ENCODE data around the gene HSPA12A. TPM values are rescaled to one million over a fixed set of nuclear protein-coding genes. Genes with fewer than 3 reads are reported as not detected.

HSPA12A gene
- polyA plus RNA-seq, 1 experiment: 20.5 TPM

DNA sequence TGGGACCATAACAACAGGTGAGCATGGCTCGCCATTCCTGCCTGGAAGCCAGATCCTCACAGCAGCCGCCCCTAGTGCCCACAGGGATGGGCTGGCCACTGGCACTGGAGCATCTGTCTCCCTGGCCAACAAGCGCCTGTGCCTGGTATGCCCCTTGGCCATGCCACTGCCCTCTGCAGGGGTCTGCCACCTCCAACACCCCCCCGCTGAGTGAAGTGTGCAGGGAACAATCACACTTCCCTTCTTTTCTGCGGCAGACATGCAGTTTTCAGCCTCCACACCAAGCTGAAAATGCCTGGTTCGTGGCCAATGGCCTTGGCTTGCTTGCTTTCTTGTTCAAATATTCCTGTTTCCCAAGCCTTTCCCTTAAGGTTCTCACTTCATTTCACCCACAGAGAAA is 50.7 kb downstream of the HSPA12A start:
- CTCF ChIA-PET: interaction anchor here (1.2 to 17.5 kb wide), 5 partner anchors 9 to 97 kb away, joined by 3 to 426 read pairs (median 5); no protein-coding TSS in a partner anchor
- TF ChIP-seq CTCF (IDR thresholded peaks at IDR 0.05; ENCODE audit: low read depth, low read length): no peak
- no peak for DNase-seq (ENCODE audit: low read depth, low spot score)
- POLR2A ChIA-PET: interaction anchor here (0.9 kb wide), 1 partner anchor 51 kb away, joined by 3 read pairs; the partner anchor contains the start of gene HSPA12A
- Histone ChIP-seq H3K27ac (ENCODE audit: low read depth, low read length) (no peak overlapping the region), H3K4me3 (ENCODE audit: low read depth, low read length) (no peak overlapping the region), H3K27me3 (ENCODE audit: control insufficient read depth, insufficient read depth, low read length) (no peaks in the 10 kb centered on the region), H3K9me3 (ENCODE audit: control insufficient read depth, insufficient read depth, low read length) (no peaks in the 10 kb centered on the region)

DNA sequence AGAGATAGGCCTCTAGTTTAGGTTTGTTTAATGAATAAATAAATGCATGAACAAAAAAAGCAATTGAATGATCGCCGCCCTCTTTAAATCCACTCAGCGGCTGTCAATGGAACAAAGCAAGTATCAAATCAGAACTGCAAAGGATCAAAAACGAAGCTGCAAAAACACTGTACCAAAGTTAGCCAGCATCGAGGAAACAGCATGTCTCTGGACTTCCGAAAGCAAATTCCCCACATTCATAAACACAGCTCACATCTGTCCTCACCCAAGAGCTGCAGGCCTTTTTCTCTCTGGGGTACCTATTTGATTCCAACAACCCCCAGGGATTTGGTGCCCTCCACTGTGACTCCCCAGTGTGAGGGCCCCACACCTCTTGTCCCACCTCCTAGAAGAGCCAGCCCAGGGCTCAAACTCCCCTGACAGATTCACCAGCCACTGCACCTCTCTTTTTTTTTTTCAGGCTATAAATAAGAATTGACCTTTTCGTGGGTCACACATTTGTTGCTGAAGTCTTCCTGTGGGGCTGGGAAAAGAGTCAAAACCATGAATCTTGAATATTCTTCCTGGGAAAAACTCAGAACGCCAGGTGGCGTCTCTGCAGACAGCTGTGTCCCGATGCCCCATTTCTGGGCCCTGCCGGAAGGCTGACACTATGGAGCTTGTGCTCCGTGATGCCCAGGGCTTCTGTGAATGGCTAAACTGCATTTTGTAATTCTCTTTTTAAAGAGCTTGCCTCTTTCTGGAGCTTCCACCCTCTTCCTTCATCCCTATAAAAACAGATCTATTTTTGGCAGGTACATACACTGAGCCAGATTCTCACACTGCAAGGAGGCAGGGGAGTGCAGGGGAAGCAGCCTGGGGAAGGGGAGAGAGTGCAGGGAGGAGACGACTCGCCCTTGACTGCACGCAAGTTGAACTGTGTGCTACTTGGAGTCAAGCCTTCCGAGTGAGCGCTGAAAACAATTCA is 51.7 kb downstream of the HSPA12A start:
- peak; percentile 47 for TF ChIP-seq CTCF (IDR thresholded peaks at IDR 0.05; ENCODE audit: low read depth, low read length)
- POLR2A ChIA-PET: interaction anchor here (0.6 kb wide), 1 partner anchor 15 kb away, joined by 5 read pairs; no protein-coding TSS in a partner anchor

DNA sequence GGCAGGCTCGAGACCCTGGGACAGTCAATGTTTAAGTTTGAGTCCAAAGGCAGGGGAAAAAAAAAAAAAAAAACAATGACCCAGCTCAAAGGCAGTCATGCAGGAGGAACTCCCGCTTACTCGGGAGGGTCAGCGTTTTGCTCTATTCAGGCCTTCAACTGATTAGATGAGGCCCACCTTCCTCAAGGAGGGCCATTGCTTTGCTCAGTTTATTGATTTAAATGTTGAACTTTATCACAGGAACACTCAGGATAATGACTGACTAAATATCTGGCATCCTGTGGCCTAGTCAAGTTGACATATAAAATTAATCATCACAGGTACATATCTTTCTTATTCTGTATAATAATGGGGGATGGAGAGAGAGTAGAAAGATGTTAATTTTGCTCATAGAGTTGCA is 52.6 kb downstream of the HSPA12A start:
- ChIA-PET POLR2A (interaction anchor here (2.9 kb wide), 1 partner anchor 53 kb away, joined by 6 read pairs; the partner anchor contains the start of gene HSPA12A), CTCF (interaction anchor here (0.8 to 17.5 kb wide), 7 partner anchors 11 to 99 kb away, joined by 3 to 426 read pairs (median 5); no protein-coding TSS in a partner anchor)
- no peaks in the 10 kb centered on the region for H3K9me3 ChIP-seq (ENCODE audit: control insufficient read depth, insufficient read depth, low read length)
- no peak for TF ChIP-seq CTCF (IDR thresholded peaks at IDR 0.05; ENCODE audit: low read depth, low read length)
- H3K4me3 ChIP-seq (ENCODE audit: low read depth, low read length): no peak overlapping the region
- no peak for DNase-seq (ENCODE audit: low read depth, low spot score)
- H3K27me3 ChIP-seq (ENCODE audit: control insufficient read depth, insufficient read depth, low read length): no peaks in the 10 kb centered on the region
- no peak overlapping the region for H3K27ac ChIP-seq (ENCODE audit: low read depth, low read length)

More for the DNA sequence above, 51.7 kb downstream of the HSPA12A start:
- CTCF ChIA-PET: interaction anchor here (0.7 to 17.5 kb wide), 12 partner anchors 8 to 98 kb away, joined by 3 to 426 read pairs (median 4); partner anchors contain the start of gene HSPA12A
- no peak overlapping the region for H3K27ac ChIP-seq (ENCODE audit: low read depth, low read length)
- no peak for DNase-seq (ENCODE audit: low read depth, low spot score)
- H3K9me3 ChIP-seq (ENCODE audit: control insufficient read depth, insufficient read depth, low read length): no peaks in the 10 kb centered on the region
- no peaks in the 10 kb centered on the region for H3K27me3 ChIP-seq (ENCODE audit: control insufficient read depth, insufficient read depth, low read length)
- no peak overlapping the region for H3K4me3 ChIP-seq (ENCODE audit: low read depth, low read length)

DNA sequence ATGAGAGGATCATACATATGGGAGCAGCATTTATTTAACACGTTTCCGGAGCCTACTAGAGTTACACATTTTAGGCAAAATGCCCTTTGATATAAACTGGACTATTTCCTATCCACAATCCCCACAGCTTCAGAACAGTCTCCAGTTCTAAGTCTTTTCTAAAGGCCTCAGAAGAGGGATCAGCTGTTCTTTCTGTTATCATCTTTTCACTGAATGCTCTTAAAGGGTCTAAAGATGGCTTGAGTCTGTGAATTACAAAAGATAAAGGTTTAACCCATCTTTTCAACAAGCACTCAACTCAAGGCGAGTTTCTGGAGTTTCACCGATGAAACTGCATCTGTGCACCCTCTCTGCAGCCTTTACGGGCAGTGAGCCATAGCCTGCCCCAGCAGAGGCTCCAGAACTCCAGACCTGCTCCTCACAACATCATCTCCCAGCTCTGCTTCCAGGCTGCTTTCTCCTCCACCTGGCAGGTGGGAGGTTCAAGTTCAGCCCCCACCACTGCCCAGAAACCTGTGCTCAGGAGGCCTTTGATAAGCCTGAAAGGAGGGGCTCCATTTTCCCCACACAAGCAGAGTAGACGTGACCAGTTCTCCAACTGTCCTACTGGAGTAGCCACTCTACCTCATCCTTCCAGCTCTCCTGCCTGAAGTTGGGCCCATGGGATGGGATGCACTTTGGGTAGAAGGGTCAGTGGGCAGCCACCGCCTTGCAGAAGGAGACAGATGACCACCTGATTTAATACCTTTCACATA is 53.4 kb downstream of the HSPA12A start:
- Histone ChIP-seq H3K27me3 (ENCODE audit: control insufficient read depth, insufficient read depth, low read length) (no peaks in the 10 kb centered on the region), H3K4me3 (ENCODE audit: low read depth, low read length) (no peak overlapping the region), H3K27ac (ENCODE audit: low read depth, low read length) (peak overlapping the region; percentile 84), H3K9me3 (ENCODE audit: control insufficient read depth, insufficient read depth, low read length) (no peaks in the 10 kb centered on the region)
- ChIA-PET CTCF (interaction anchor here (1.0 to 17.5 kb wide), 7 partner anchors 28 to 486 kb away, joined by 3 to 426 read pairs (median 5); no protein-coding TSS in a partner anchor), POLR2A (interaction anchor here (1.2 to 2.9 kb wide), 2 partner anchors 33 to 54 kb away, joined by 4 to 6 read pairs; partner anchors contain the start of gene HSPA12A)
- DNase-seq (ENCODE audit: low read depth, low spot score): no peak
- TF ChIP-seq CTCF (IDR thresholded peaks at IDR 0.05; ENCODE audit: low read depth, low read length): no peak
